Sigmoid colon (tissue), 4 donors: ENCODE data around the gene DHRS4.
"Not testable (repeated sequence)": the region's sequence is repeated elsewhere in the genome, so short reads cannot be mapped to it uniquely, and the experiment has no call there.

Source experiments
- POLR2A ChIP-seq, 2 donors: fragments of 450-650 bp; IDR thresholded peaks; one replicate each; pipeline ENCODE4 v1.6.1; 2016; ENCODE audit warnings: antibody characterized with exemption in 2 of 2, mild to moderate bottlenecking in 2 of 2, moderate library complexity in 2 of 2
- POLR2AphosphoS5 ChIP-seq, 4 donors: sonication (generic); formaldehyde crosslinking; IDR thresholded peaks; one replicate each; pipeline ENCODE4 v1.6.1; 2017; ENCODE audit warnings: antibody characterized with exemption in 4 of 4
- TF ChIP-seq, protein P1 (sequence below), 4 experiments: fragments of 450-650 bp in 3 of 4; fragments of 200-600 bp in 1 of 4; IDR thresholded peaks; one replicate each; pipeline ENCODE4 v1.5.1; 2016 to 2019; ENCODE audit warnings: antibody characterized with exemption in 4 of 4, mild to moderate bottlenecking in 3 of 4, moderate library complexity in 2 of 4

DNA sequence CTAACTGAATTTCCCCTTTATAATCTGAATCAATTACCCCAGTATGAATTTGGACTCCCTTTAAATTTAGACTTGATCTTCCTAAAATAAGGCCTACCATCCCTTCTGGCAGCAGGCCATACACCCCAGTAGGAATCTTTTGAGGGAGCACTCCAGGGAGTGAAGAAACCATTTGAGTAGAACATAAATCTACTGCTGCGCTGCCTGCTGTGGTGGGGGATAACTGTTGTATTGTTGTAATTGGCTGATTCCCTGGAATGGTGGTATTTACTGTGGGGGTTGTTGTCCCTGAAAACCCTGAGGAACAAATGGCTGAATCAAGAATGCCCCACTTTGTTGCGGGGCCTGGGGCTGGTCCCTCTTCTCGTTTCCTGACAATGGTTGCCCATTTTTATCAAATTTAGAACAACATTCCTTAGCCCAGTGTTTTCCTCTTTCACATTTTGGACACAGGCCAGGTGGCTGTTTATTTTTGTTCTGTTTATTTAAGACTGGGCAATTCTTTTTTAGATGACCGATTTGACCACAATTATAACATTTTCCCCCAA lies 59.2 kb downstream of the DHRS4 start:
- TF ChIP-seq, protein P1, sequence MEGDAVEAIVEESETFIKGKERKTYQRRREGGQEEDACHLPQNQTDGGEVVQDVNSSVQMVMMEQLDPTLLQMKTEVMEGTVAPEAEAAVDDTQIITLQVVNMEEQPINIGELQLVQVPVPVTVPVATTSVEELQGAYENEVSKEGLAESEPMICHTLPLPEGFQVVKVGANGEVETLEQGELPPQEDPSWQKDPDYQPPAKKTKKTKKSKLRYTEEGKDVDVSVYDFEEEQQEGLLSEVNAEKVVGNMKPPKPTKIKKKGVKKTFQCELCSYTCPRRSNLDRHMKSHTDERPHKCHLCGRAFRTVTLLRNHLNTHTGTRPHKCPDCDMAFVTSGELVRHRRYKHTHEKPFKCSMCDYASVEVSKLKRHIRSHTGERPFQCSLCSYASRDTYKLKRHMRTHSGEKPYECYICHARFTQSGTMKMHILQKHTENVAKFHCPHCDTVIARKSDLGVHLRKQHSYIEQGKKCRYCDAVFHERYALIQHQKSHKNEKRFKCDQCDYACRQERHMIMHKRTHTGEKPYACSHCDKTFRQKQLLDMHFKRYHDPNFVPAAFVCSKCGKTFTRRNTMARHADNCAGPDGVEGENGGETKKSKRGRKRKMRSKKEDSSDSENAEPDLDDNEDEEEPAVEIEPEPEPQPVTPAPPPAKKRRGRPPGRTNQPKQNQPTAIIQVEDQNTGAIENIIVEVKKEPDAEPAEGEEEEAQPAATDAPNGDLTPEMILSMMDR (IDR thresholded peaks at IDR 0.05) = not testable (repeated sequence)
- TF ChIP-seq POLR2A, POLR2AphosphoS5 (IDR thresholded peaks at IDR 0.05): not testable (repeated sequence)
